ENCODE data around the gene NMT1.

NMT1 gene

DNA sequence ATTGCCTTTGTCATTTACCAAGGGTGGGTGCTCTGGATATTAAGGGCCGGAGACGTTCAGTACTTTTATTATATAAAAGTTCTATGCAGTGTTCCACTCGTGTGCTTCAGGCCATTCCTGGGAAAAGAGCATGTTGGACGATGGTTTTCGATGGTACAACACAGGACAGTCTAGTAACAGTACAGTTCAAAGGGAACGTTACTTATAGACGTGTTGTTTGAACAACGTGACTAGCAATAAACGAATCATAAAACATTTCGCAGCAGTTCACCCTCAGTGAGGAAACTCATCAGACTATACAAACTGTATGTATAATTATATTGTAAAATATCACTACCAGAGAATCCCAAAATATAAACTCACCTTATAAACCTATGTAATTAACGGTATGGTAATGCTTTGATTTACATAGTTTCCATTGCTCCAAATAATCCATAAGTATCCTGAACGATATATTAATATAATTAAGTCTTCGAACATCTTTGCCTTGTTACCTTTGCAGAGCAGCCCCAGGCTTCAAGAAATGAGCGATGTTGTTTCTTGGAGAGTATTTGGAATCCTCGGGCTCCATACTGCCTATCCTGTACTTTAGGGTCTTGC lies 589 bp downstream of the NMT1 start:
- 33% methylated on average over 6 of the region's 15 CpGs for WGBS (ENCODE audit: insufficient coverage)
- POLR2A ChIA-PET: interaction anchor here (1.0 to 1.8 kb wide), 2 partner anchors 10 to 87 kb away, joined by 4 to 9 read pairs; partner anchors contain the start of gene HEXIM1
- peak overlapping the region; percentile 84 to 99 (median 96) for H3K4me3 ChIP-seq (ENCODE audit: control insufficient read depth in 1 of 7, extremely low read depth in 1 of 7, insufficient read depth in 4 of 7, low read depth in 2 of 7, low read length in 6 of 7)
- DNase-seq: no peak
- peak overlapping the region; percentile 95 to 97 for H3K27ac ChIP-seq (ENCODE audit: insufficient read depth in 1 of 2, low read depth in 1 of 2, low read length in 2 of 2, poor library complexity in 1 of 2, severe bottlenecking in 2 of 2)
- peaks cover 0 to 8% (median 5%) of the 10 kb centered on the region in 4 experiments for H3K36me3 ChIP-seq (ENCODE audit: control insufficient read depth in 4 of 4, insufficient read depth in 4 of 4, low read length in 3 of 4)
- H3K9me3 ChIP-seq (ENCODE audit: control extremely low read depth in 1 of 5, control insufficient read depth in 4 of 5, insufficient read depth in 2 of 5, low read depth in 1 of 5, low read length in 4 of 5): no peaks in the 10 kb centered on the region
- CTCF ChIA-PET: interaction anchor here (1.4 kb wide), 1 partner anchor 15 kb away, joined by 5 read pairs; no protein-coding TSS in a partner anchor
- H3K4me1 ChIP-seq (ENCODE audit: control extremely low read depth in 1 of 4, control insufficient read depth in 4 of 4, insufficient read depth in 4 of 4, low read length in 3 of 4): peaks cover 15 to 43% (median 31%) of the 10 kb centered on the region in 4 experiments
- H3K27me3 ChIP-seq (replicated peaks in 2 of 5; ENCODE audit: control insufficient read depth in 4 of 5, insufficient read depth in 5 of 5, low read length in 4 of 5): no peaks in the 10 kb centered on the region

- WGBS (ENCODE audit: insufficient coverage): no CpG with 5 or more reads among the region's 1 CpG
- POLR2A ChIA-PET: interaction anchor here (0.7 kb wide), 1 partner anchor 162 kb away, joined by 3 read pairs; no protein-coding TSS in a partner anchor
- CTCF ChIA-PET: interaction anchor here (1.1 to 1.8 kb wide), 2 partner anchors 10 to 13 kb away, joined by 4 to 6 read pairs; no protein-coding TSS in a partner anchor
- Histone ChIP-seq H3K27ac (ENCODE audit: insufficient read depth in 1 of 2, low read depth in 1 of 2, low read length in 2 of 2, poor library complexity in 1 of 2, severe bottlenecking in 2 of 2) (peak overlapping the region in 1 of 2 experiments; percentile 58), H3K4me1 (ENCODE audit: control extremely low read depth in 1 of 4, control insufficient read depth in 4 of 4, insufficient read depth in 4 of 4, low read length in 3 of 4) (peaks cover 15 to 43% (median 31%) of the 10 kb centered on the region in 4 experiments), H3K4me3 (ENCODE audit: control insufficient read depth in 1 of 7, extremely low read depth in 1 of 7, insufficient read depth in 4 of 7, low read depth in 2 of 7, low read length in 6 of 7) (peak overlapping the region in 4 of 7 experiments; percentile 26 to 57 (median 36)), H3K27me3 (replicated peaks in 2 of 5; ENCODE audit: control insufficient read depth in 4 of 5, insufficient read depth in 5 of 5, low read length in 4 of 5) (no peaks in the 10 kb centered on the region), H3K9me3 (ENCODE audit: control extremely low read depth in 1 of 5, control insufficient read depth in 4 of 5, insufficient read depth in 2 of 5, low read depth in 1 of 5, low read length in 4 of 5) (no peaks in the 10 kb centered on the region), H3K36me3 (ENCODE audit: control insufficient read depth in 4 of 4, insufficient read depth in 4 of 4, low read length in 3 of 4) (peaks cover 2 to 15% (median 9%) of the 10 kb centered on the region in 4 experiments)
- peak in 2 of 3 donors; percentile 27 to 28 for DNase-seq
Measured at GRCh38 chr17:45063198-45063597, 2.1 kb downstream of the NMT1 start.

DNA sequence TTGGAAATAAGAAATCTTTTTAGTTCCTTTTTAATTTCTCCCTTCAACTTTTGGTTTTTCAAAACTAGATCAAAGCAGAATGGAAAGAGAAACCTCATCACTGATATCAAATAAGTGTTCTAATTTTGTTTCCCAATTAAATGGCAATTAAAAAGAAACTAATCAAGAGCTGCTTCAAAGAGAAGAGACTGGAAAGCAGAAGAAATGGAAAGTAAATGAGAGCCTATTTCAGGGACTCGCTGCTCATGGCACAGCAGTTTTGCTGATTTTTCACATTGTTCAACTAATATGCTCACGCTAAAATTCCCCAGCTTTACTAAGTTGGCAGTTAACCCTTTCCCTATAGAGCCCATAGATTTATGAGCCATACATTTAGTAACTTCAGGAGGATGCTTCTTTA lies 6.5 kb downstream of the NMT1 start:
- no peaks in the 10 kb centered on the region for H3K27me3 ChIP-seq (replicated peaks in 2 of 5; ENCODE audit: control insufficient read depth in 4 of 5, insufficient read depth in 5 of 5, low read length in 4 of 5)
- peaks cover 13 to 25% (median 19%) of the 10 kb centered on the region in 4 experiments for H3K36me3 ChIP-seq (ENCODE audit: control insufficient read depth in 4 of 4, insufficient read depth in 4 of 4, low read length in 3 of 4)
- WGBS (ENCODE audit: insufficient coverage): 100% methylated on average over 2 of the region's 2 CpGs
- no peak overlapping the region for H3K4me3 ChIP-seq (ENCODE audit: control insufficient read depth in 1 of 7, extremely low read depth in 1 of 7, insufficient read depth in 4 of 7, low read depth in 2 of 7, low read length in 6 of 7)
- no peaks in the 10 kb centered on the region for H3K9me3 ChIP-seq (ENCODE audit: control extremely low read depth in 1 of 5, control insufficient read depth in 4 of 5, insufficient read depth in 2 of 5, low read depth in 1 of 5, low read length in 4 of 5)
- ChIA-PET CTCF (interaction anchor here (1.4 to 2.4 kb wide), 4 partner anchors 8 to 83 kb away, joined by 3 to 11 read pairs (median 4); no protein-coding TSS in a partner anchor), POLR2A (no interaction called here)
- H3K27ac ChIP-seq (ENCODE audit: insufficient read depth in 1 of 2, low read depth in 1 of 2, low read length in 2 of 2, poor library complexity in 1 of 2, severe bottlenecking in 2 of 2): no peak overlapping the region
- no peak for DNase-seq
- peaks cover 4 to 23% (median 13%) of the 10 kb centered on the region in 4 experiments for H3K4me1 ChIP-seq (ENCODE audit: control extremely low read depth in 1 of 4, control insufficient read depth in 4 of 4, insufficient read depth in 4 of 4, low read length in 3 of 4)

DNA sequence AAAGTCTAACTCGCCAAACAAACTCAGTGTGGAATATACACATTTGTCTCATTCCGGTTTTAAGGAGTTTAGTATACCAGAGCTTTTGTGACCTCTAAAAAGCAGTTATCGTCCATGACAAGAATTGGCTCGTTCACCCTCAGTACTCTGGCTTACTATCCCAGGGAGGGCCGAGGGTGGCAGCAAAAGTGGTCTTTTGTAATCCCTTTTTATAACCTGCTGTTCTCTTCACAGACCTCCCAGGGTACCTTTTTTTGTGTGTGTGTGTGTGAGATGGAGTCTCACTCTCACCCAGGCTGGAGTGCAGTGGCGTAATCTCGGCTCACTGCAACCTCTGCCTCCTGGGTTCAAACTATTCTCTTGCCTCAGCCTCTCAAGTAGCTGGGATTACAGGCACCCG lies 8.9 kb downstream of the NMT1 start:
- no peak overlapping the region for H3K27ac ChIP-seq (ENCODE audit: insufficient read depth in 1 of 2, low read depth in 1 of 2, low read length in 2 of 2, poor library complexity in 1 of 2, severe bottlenecking in 2 of 2)
- CTCF ChIA-PET: interaction anchor here (0.5 to 1.1 kb wide), 3 partner anchors 14 to 160 kb away, joined by 3 to 5 read pairs (median 3); no protein-coding TSS in a partner anchor

GRCh38 chr17:45070809-45071208 lies 9.7 kb downstream of the NMT1 start:
- peak in 2 of 3 donors; percentile 21 to 35 for DNase-seq

More for the DNA sequence above, 8.9 kb downstream of the NMT1 start:
- Histone ChIP-seq H3K4me1 (ENCODE audit: control extremely low read depth in 1 of 4, control insufficient read depth in 4 of 4, insufficient read depth in 4 of 4, low read length in 3 of 4) (peaks cover 0 to 10% (median 3%) of the 10 kb centered on the region in 4 experiments), H3K27me3 (replicated peaks in 2 of 5; ENCODE audit: control insufficient read depth in 4 of 5, insufficient read depth in 5 of 5, low read length in 4 of 5) (no peaks in the 10 kb centered on the region), H3K36me3 (ENCODE audit: control insufficient read depth in 4 of 4, insufficient read depth in 4 of 4, low read length in 3 of 4) (peaks cover 18 to 38% (median 28%) of the 10 kb centered on the region in 4 experiments), H3K4me3 (ENCODE audit: control insufficient read depth in 1 of 7, extremely low read depth in 1 of 7, insufficient read depth in 4 of 7, low read depth in 2 of 7, low read length in 6 of 7) (no peak overlapping the region), H3K9me3 (ENCODE audit: control extremely low read depth in 1 of 5, control insufficient read depth in 4 of 5, insufficient read depth in 2 of 5, low read depth in 1 of 5, low read length in 4 of 5) (no peaks in the 10 kb centered on the region)
- 100% methylated on average over 6 of the region's 8 CpGs for WGBS (ENCODE audit: insufficient coverage)
- no peak for DNase-seq
- POLR2A ChIA-PET: no interaction called here

GRCh38 chr17:45073414-45074070 lies 12.4 kb downstream of the NMT1 start:
- H3K36me3 ChIP-seq (ENCODE audit: control insufficient read depth in 4 of 4, insufficient read depth in 4 of 4, low read length in 3 of 4): peaks cover 15 to 37% (median 21%) of the 10 kb centered on the region in 4 experiments

More at GRCh38 chr17:45070809-45071208, 9.7 kb downstream of the NMT1 start:
- Histone ChIP-seq H3K4me3 (ENCODE audit: control insufficient read depth in 1 of 7, extremely low read depth in 1 of 7, insufficient read depth in 4 of 7, low read depth in 2 of 7, low read length in 6 of 7) (no peak overlapping the region), H3K27ac (ENCODE audit: insufficient read depth in 1 of 2, low read depth in 1 of 2, low read length in 2 of 2, poor library complexity in 1 of 2, severe bottlenecking in 2 of 2) (no peak overlapping the region), H3K4me1 (ENCODE audit: control extremely low read depth in 1 of 4, control insufficient read depth in 4 of 4, insufficient read depth in 4 of 4, low read length in 3 of 4) (peaks cover 0 to 9% (median 3%) of the 10 kb centered on the region in 4 experiments), H3K9me3 (ENCODE audit: control extremely low read depth in 1 of 5, control insufficient read depth in 4 of 5, insufficient read depth in 2 of 5, low read depth in 1 of 5, low read length in 4 of 5) (no peaks in the 10 kb centered on the region), H3K36me3 (ENCODE audit: control insufficient read depth in 4 of 4, insufficient read depth in 4 of 4, low read length in 3 of 4) (peaks cover 18 to 37% (median 27%) of the 10 kb centered on the region in 4 experiments), H3K27me3 (replicated peaks in 2 of 5; ENCODE audit: control insufficient read depth in 4 of 5, insufficient read depth in 5 of 5, low read length in 4 of 5) (no peaks in the 10 kb centered on the region)
- ChIA-PET POLR2A (interaction anchor here (2.0 kb wide), 1 partner anchor 9 kb away, joined by 9 read pairs; the partner anchor contains the start of gene NMT1), CTCF (interaction anchor here (1.0 to 1.6 kb wide), 2 partner anchors 37 to 159 kb away, joined by 3 read pairs; no protein-coding TSS in a partner anchor)
- WGBS (ENCODE audit: insufficient coverage): 64% methylated on average over 2 of the region's 2 CpGs

More at GRCh38 chr17:45073414-45074070, 12.4 kb downstream of the NMT1 start:
- 94% methylated on average over 3 of the region's 5 CpGs for WGBS (ENCODE audit: insufficient coverage)
- Histone ChIP-seq H3K27me3 (replicated peaks in 2 of 5; ENCODE audit: control insufficient read depth in 4 of 5, insufficient read depth in 5 of 5, low read length in 4 of 5) (no peaks in the 10 kb centered on the region), H3K9me3 (ENCODE audit: control extremely low read depth in 1 of 5, control insufficient read depth in 4 of 5, insufficient read depth in 2 of 5, low read depth in 1 of 5, low read length in 4 of 5) (no peaks in the 10 kb centered on the region), H3K4me3 (ENCODE audit: control insufficient read depth in 1 of 7, extremely low read depth in 1 of 7, insufficient read depth in 4 of 7, low read depth in 2 of 7, low read length in 6 of 7) (no peak overlapping the region), H3K4me1 (ENCODE audit: control extremely low read depth in 1 of 4, control insufficient read depth in 4 of 4, insufficient read depth in 4 of 4, low read length in 3 of 4) (peaks cover 3 to 34% (median 24%) of the 10 kb centered on the region in 4 experiments), H3K27ac (ENCODE audit: insufficient read depth in 1 of 2, low read depth in 1 of 2, low read length in 2 of 2, poor library complexity in 1 of 2, severe bottlenecking in 2 of 2) (no peak overlapping the region)
- ChIA-PET POLR2A (no interaction called here), CTCF (interaction anchor here (0.9 to 1.6 kb wide), 3 partner anchors 10 to 26 kb away, joined by 3 to 5 read pairs (median 4); no protein-coding TSS in a partner anchor)
- DNase-seq: no peak

Measured in common myeloid progenitor, CD34-positive (primary cell).